SK-N-SH (cell line): Measurements from ENCODE around the gene SLCO2A1. TPM values are rescaled to one million over a fixed set of nuclear protein-coding genes. Genes with fewer than 3 reads are reported as not detected.

ENCODE experiments used
- CTCF ChIA-PET: fragments of 300-600, 350-600 bp; formaldehyde crosslinking; extraction: SDS; loops from one replicate; lab custom pipeline; 2021; lab: Yijun Ruan, JAX
- POLR2A ChIA-PET: fragments of 350-600 bp; sonication (Branson Sonifier 250); formaldehyde crosslinking; extraction: SDS; loops from one replicate; lab custom pipeline; 2020; ENCODE audit warnings: antibody characterized with exemption, inconsistent platforms; lab: Yijun Ruan, JAX
- DNase-seq: peaks from one replicate; pipeline ENCODE4 v3.0.0; 2012
- H2AFZ ChIP-seq: fragments of 200-600 bp; sonication (generic); 2 replicates; pipeline ENCODE4 v1.8.1; 2016; ENCODE audit warnings: antibody characterized with exemption, mild to moderate bottlenecking, low read depth
- H3F3A ChIP-seq: fragments of 200-600 bp; sonication (generic); replicated peaks from 2 replicates; pipeline ENCODE3; 2016; ENCODE audit warnings: antibody characterized with exemption, mild to moderate bottlenecking; ENCODE audit not compliant: insufficient read depth
- H3K27ac ChIP-seq, 2 experiments: fragments of 200-500 bp in 1 of 2; fragments of 200-600 bp in 1 of 2; sonication (Bioruptor generic) in 1 of 2; sonication (generic), shearing (Covaris generic) in 1 of 2; 2 replicates each; pipeline versions ENCODE4 v1.5.1 to v1.6.1; 2014 to 2016; ENCODE audit warnings: low read depth in 2 of 2, inconsistent platforms in 1 of 2, low read length in 1 of 2, mild to moderate bottlenecking in 1 of 2, mixed read lengths in 1 of 2
- H3K27me3 ChIP-seq: fragments of 200-600 bp; sonication (generic), shearing (Covaris generic); 2 replicates; pipeline ENCODE4 v1.6.1; 2016; ENCODE audit warnings: mixed run types; ENCODE audit not compliant: insufficient read depth
- H3K36me3 ChIP-seq, 2 experiments: fragments of 200-500 bp in 1 of 2; fragments of 200-600 bp in 1 of 2; sonication (Bioruptor generic) in 1 of 2; sonication (generic) in 1 of 2; replicated peaks in 1 of 2; 2 replicates each; pipeline versions ENCODE3 to v1.5.1; 2014 to 2016; ENCODE audit warnings: low read length in 1 of 2, mild to moderate bottlenecking in 1 of 2; ENCODE audit not compliant: insufficient read depth in 2 of 2, control insufficient read depth in 1 of 2
- H3K4me1 ChIP-seq, 2 experiments: fragments of 200-500 bp in 1 of 2; fragments of 200-600 bp in 1 of 2; sonication (Bioruptor generic) in 1 of 2; sonication (generic), shearing (Covaris generic) in 1 of 2; 2 replicates each; pipeline versions ENCODE4 v1.5.1 to v1.6.1; 2014 to 2016; ENCODE audit warnings: low read depth in 1 of 2, low read length in 1 of 2, mixed run types in 1 of 2; ENCODE audit not compliant: insufficient read depth in 2 of 2, control insufficient read depth in 1 of 2
- H3K4me2 ChIP-seq: fragments of 200-600 bp; sonication (generic), shearing (Covaris generic); 2 replicates; pipeline ENCODE4 v1.6.1; 2017; ENCODE audit warnings: mixed run types
- H3K4me3 ChIP-seq, 2 experiments: fragments of 200-500 bp in 1 of 2; fragments of 200-600 bp in 1 of 2; sonication (Bioruptor generic) in 1 of 2; sonication (generic), shearing (Covaris generic) in 1 of 2; 2 replicates each; pipeline versions ENCODE4 v1.5.1 to v1.8.1; 2014 to 2016; ENCODE audit warnings: low read depth in 2 of 2, inconsistent platforms in 1 of 2, low read length in 1 of 2, mild to moderate bottlenecking in 1 of 2, mixed read lengths in 1 of 2, moderate library complexity in 1 of 2
- H3K79me2 ChIP-seq: fragments of 200-600 bp; sonication (generic); 2 replicates; pipeline ENCODE4 v1.8.1; 2017; ENCODE audit warnings: mild to moderate bottlenecking; ENCODE audit not compliant: insufficient read depth
- H3K9ac ChIP-seq: fragments of 200-600 bp; sonication (generic); 2 replicates; pipeline ENCODE4 v1.6.1; 2017; ENCODE audit warnings: mixed run types
- H3K9me2 ChIP-seq: fragments of 200-600 bp; sonication (generic); 2 replicates; pipeline ENCODE4 v1.6.1; 2017; ENCODE audit warnings: mixed run types
- H3K9me3 ChIP-seq: fragments of 200-600 bp; sonication (generic); 2 replicates; pipeline ENCODE4 v1.6.1; 2017; ENCODE audit warnings: mixed run types, mild to moderate bottlenecking, moderate library complexity
- H4K20me1 ChIP-seq: fragments of 200-600 bp; sonication (generic); 2 replicates; pipeline ENCODE4 v1.6.1; 2017; ENCODE audit warnings: mild to moderate bottlenecking, mixed run types; ENCODE audit not compliant: insufficient read depth
- CTCF ChIP-seq: fragments of 200-600 bp; sonication (generic); IDR thresholded peaks from 2 replicates; pipeline ENCODE4 v1.6.1; 2017; ENCODE audit warnings: antibody characterized with exemption, mild to moderate bottlenecking, moderate library complexity
- ELF1 ChIP-seq: IDR thresholded peaks from 2 replicates; pipeline ENCODE4 v1.4.0; 2012
- EZH2phosphoT487 ChIP-seq: fragments of 200-600 bp; sonication (generic); IDR thresholded peaks from 2 replicates; pipeline ENCODE4 v1.6.1; 2017; ENCODE audit warnings: low read depth, mixed run types, mild to moderate bottlenecking, antibody characterized with exemption, moderate library complexity, borderline replicate concordance
- FOSL2 ChIP-seq: IDR thresholded peaks from 2 replicates; pipeline ENCODE4 v1.4.0; 2012; ENCODE audit warnings: low read depth, mild to moderate bottlenecking, moderate library complexity, borderline replicate concordance
- FOXJ3 ChIP-seq: sonication (generic); formaldehyde crosslinking; IDR thresholded peaks from 2 replicates; pipeline ENCODE4 v1.5.1; 2020; ENCODE audit warnings: mild to moderate bottlenecking, missing genetic modification reagents
- GABPA ChIP-seq: IDR thresholded peaks from 2 replicates; pipeline ENCODE4 v1.4.0; 2012; ENCODE audit warnings: low read depth, mild to moderate bottlenecking
- GATA2 ChIP-seq: sonication (generic); formaldehyde crosslinking; IDR thresholded peaks from 2 replicates; pipeline ENCODE4 v1.5.0; 2020; ENCODE audit warnings: mild to moderate bottlenecking, missing genetic modification reagents
- JUND ChIP-seq: IDR thresholded peaks from 2 replicates; pipeline ENCODE4 v1.4.0; 2012
- MXI1 ChIP-seq: IDR thresholded peaks from 2 replicates; pipeline ENCODE4 v1.6.1; 2012; ENCODE audit warnings: mild to moderate bottlenecking, low read depth, low read length, improper control_type of control experiment
- NRF1 ChIP-seq: IDR thresholded peaks from 2 replicates; pipeline ENCODE4 v1.6.1; 2012; ENCODE audit warnings: low read depth, mild to moderate bottlenecking, low read length
- PBX3 ChIP-seq: IDR thresholded peaks from 2 replicates; pipeline ENCODE4; 2012
- RCOR1 ChIP-seq: fragments of 150-350 bp; IDR thresholded peaks from 2 replicates; pipeline ENCODE4 v1.6.1; 2017; ENCODE audit warnings: antibody characterized with exemption, low read length
- RXRA ChIP-seq: IDR thresholded peaks from 2 replicates; pipeline ENCODE4 v1.4.0; 2012; ENCODE audit warnings: low read depth, mild to moderate bottlenecking, borderline replicate concordance
- SMC3 ChIP-seq: IDR thresholded peaks from 2 replicates; pipeline ENCODE4 v1.6.1; 2012; ENCODE audit warnings: low read depth, low read length, improper control_type of control experiment
- TAF1 ChIP-seq: IDR thresholded peaks from 2 replicates; pipeline ENCODE4 v1.6.1; 2012; ENCODE audit warnings: low read depth, mild to moderate bottlenecking, low read length, moderate library complexity, borderline replicate concordance
- TCF12 ChIP-seq: IDR thresholded peaks from 2 replicates; pipeline ENCODE4 v1.4.0; 2012
- TEAD4 ChIP-seq: IDR thresholded peaks from 2 replicates; pipeline ENCODE4 v1.4.0; 2012; ENCODE audit warnings: mild to moderate bottlenecking, borderline replicate concordance; ENCODE audit not compliant: insufficient read depth
- ZBTB33 ChIP-seq: IDR thresholded peaks from 2 replicates; pipeline ENCODE4 v1.4.0; 2012; ENCODE audit warnings: low read depth, borderline replicate concordance
- WGBS: methylation state at CpG from one replicate; pipeline ENCODE4 v1.1.6; 2017; ENCODE audit warnings: low lambda C conversion rate; 5-methylcytosine and 5-hydroxymethylcytosine counted together
- polyA plus RNA-seq, 3 experiments: library from polyadenylated mRNA; depleted of rRNA; stranded (reverse); fragments of >200 nt; gene quantifications; 2 replicates each; pipeline ENCODE4 v1.2.3, GENCODE V29; 2012

SLCO2A1 gene
- polyA plus RNA-seq, 1 of the 3 experiments (the other 2 are of a cell fraction) = 9.3 TPM

- peak; percentile 36 for DNase-seq
- Histone ChIP-seq H2AFZ (no peak overlapping the region), H3K4me2 (no peak overlapping the region), H3K27me3 (no peaks in the 10 kb centered on the region), H3K4me3 (no peak overlapping the region), H4K20me1 (no peaks in the 10 kb centered on the region), H3K79me2 (no peaks in the 10 kb centered on the region), H3K36me3 (no peaks in the 10 kb centered on the region), H3K9ac (no peak overlapping the region), H3K4me1 (peaks cover 0 to 2% of the 10 kb centered on the region in 2 experiments; a peak in 1 of 4 replicates), H3F3A (no peaks in the 10 kb centered on the region), H3K9me2 (no peaks in the 10 kb centered on the region), H3K27ac (no peak overlapping the region), H3K9me3 (peaks cover 10% of the 10 kb centered on the region; the same call in 1 of the 2 replicates)
- TF ChIP-seq FOXJ3 (CRISPR knock-in tag) (no peak), NRF1 (no peak), ELF1 (no peak), TAF1 (no peak), JUND (no peak), TCF12 (no peak), SMC3 (no peak), RXRA (no peak), PBX3 (no peak), MXI1 (no peak), FOSL2 (no peak), TEAD4 (no peak), GABPA (no peak), GATA2 (CRISPR knock-in tag) (no peak), EZH2phosphoT487 (no peak), RCOR1 (no peak), ZBTB33 (no peak)
- CTCF ChIA-PET = no interaction called here
- POLR2A ChIA-PET = no interaction called here
- 41% methylated on average over 3 of the region's 3 CpGs for WGBS
These were observed 48.0 kb upstream of the SLCO2A1 start for GRCh38 chr3:134077649-134078161.

GRCh38 chr3:134076851-134077250, 47.1 kb upstream of the SLCO2A1 start:
- ChIA-PET CTCF (no interaction called here), POLR2A (no interaction called here)
- H3K79me2 ChIP-seq = no peaks in the 10 kb centered on the region
- H4K20me1 ChIP-seq = no peaks in the 10 kb centered on the region
- no peak for TF ChIP-seq CTCF
- no peak for TF ChIP-seq RXRA
- TF ChIP-seq FOSL2 = no peak
- H3K36me3 ChIP-seq = no peaks in the 10 kb centered on the region
- DNase-seq = no peak
- H3K4me3 ChIP-seq = no peak overlapping the region
- no peak overlapping the region for H3K4me2 ChIP-seq
- H3K9me3 ChIP-seq = peaks cover 10% of the 10 kb centered on the region; the same call in 1 of the 2 replicates
- H3K9ac ChIP-seq = no peak overlapping the region
- peaks cover 0 to 2% of the 10 kb centered on the region in 2 experiments; a peak in 1 of 4 replicates for H3K4me1 ChIP-seq
- no peaks in the 10 kb centered on the region for H3F3A ChIP-seq
- H2AFZ ChIP-seq = no peak overlapping the region
- no peaks in the 10 kb centered on the region for H3K27me3 ChIP-seq
- 75% methylated on average over 1 of the region's 2 CpGs for WGBS
- no peaks in the 10 kb centered on the region for H3K9me2 ChIP-seq
- no peak overlapping the region for H3K27ac ChIP-seq
